ENCODE measurements around the gene PFKL. TPM values are rescaled to one million over a fixed set of nuclear protein-coding genes. Genes with fewer than 3 reads are reported as not detected.

The PFKL gene
- total and polyA plus RNA-seq, 2 of the 8 experiments (the other 6 are each of a cell fraction or from before 2014, with no cell fraction given), result 80.2 to 82.3 TPM

GRCh38 chr21:44269090-44269489 lies 30.8 kb upstream of the PFKL start:
- Histone ChIP-seq H3K27me3 (replicated peaks in 1 of 4; ENCODE audit: control insufficient read depth in 3 of 4, extremely low read depth in 1 of 4, insufficient read depth in 3 of 4, low read length in 3 of 4) (no peaks in the 10 kb centered on the region), H4K8ac (ENCODE audit: extremely low read depth, insufficient read depth, low read length) (no peak overlapping the region), H2AK5ac (ENCODE audit: low read depth, low read length) (no peak overlapping the region), H3K23me2 (ENCODE audit: low read depth, low read length) (no peaks in the 10 kb centered on the region; the same call in 1 of the 2 replicates), H3K9ac (replicated peaks in 1 of 4; ENCODE audit: extremely low read depth in 1 of 4, low read depth in 3 of 4, low read length in 3 of 4) (no peak overlapping the region), H2BK15ac (ENCODE audit: low read length) (no peak overlapping the region), H3K4me2 (ENCODE audit: insufficient read depth in 1 of 2, low read depth in 2 of 2, low read length in 2 of 2) (no peak overlapping the region), H3K18ac (ENCODE audit: extremely low read depth, low read length) (no peak overlapping the region), H3K27ac (ENCODE audit: low read depth, low read length) (no peak overlapping the region), H2BK12ac (ENCODE audit: low read depth, low read length) (no peak overlapping the region), H3K4me3 (ENCODE audit: extremely low read depth in 1 of 4, insufficient read depth in 2 of 4, low read depth in 3 of 4, low read length in 4 of 4) (no peak overlapping the region), H2AFZ (ENCODE audit: low read length) (no peak overlapping the region), H3K56ac (replicated peaks; ENCODE audit: insufficient read length, low read depth, low read length) (no peak overlapping the region), H2BK120ac (replicated peaks; ENCODE audit: low read depth, low read length) (no peak overlapping the region), H3K4me1 (replicated peaks in 1 of 4; ENCODE audit: control insufficient read depth in 3 of 4, insufficient read depth in 4 of 4, low read length in 3 of 4) (no peaks in the 10 kb centered on the region; a peak in 2 of 7 replicates), H4K20me1 (replicated peaks in 1 of 2; ENCODE audit: control insufficient read depth in 1 of 2, insufficient read depth in 2 of 2, low read length in 2 of 2) (no peaks in the 10 kb centered on the region), H2BK20ac (ENCODE audit: low read length) (no peak overlapping the region), H3K14ac (ENCODE audit: insufficient read length) (no peak overlapping the region), H3K79me2 (ENCODE audit: control insufficient read depth in 1 of 2, insufficient read depth in 2 of 2, low read length in 2 of 2) (no peaks in the 10 kb centered on the region), H2BK5ac (ENCODE audit: low read depth, low read length) (no peak overlapping the region), H3K9me3 (ENCODE audit: insufficient read depth in 2 of 2, low read depth in 1 of 2, low read length in 1 of 2) (no peaks in the 10 kb centered on the region), H3K23ac (ENCODE audit: insufficient read length) (no peak overlapping the region), H3K79me1 (ENCODE audit: low read depth, low read length) (no peaks in the 10 kb centered on the region), H4K91ac (replicated peaks; ENCODE audit: insufficient read length, low read length) (no peak overlapping the region), H4K5ac (ENCODE audit: insufficient read length, low read depth, low read length) (no peak overlapping the region), H3K36me3 (ENCODE audit: control insufficient read depth in 2 of 4, insufficient read depth in 4 of 4, low read length in 3 of 4) (no peaks in the 10 kb centered on the region), H3K4ac (replicated peaks; ENCODE audit: insufficient read length, low read depth, low read length) (no peak overlapping the region)
- 87% methylated on average over 8 of the region's 8 CpGs; no CpG with 5 or more reads in 1 of the 2 experiments for WGBS, 2 experiments (ENCODE audit: extremely low coverage in 1 of 2, insufficient coverage in 1 of 2, insufficient read length in 1 of 2, insufficient replicate concordance in 2 of 2, low coverage in 1 of 2, low lambda C conversion rate in 2 of 2, missing lambda C conversion rate in 1 of 2)
- DNase-seq (ENCODE audit: low read depth in 1 of 2, low spot score in 2 of 2) (no peak), FAIRE-seq (no peak)
- ChIA-PET POLR2A (ENCODE audit: partially characterized antibody) (interaction anchor here (0.7 to 1.0 kb wide), 3 partner anchors 13 to 219 kb away, joined by 3 to 4 read pairs (median 3); no protein-coding TSS in a partner anchor), CTCF (ENCODE audit: partially characterized antibody) (interaction anchor here (0.7 to 2.3 kb wide), 3 partner anchors 10 to 18 kb away, joined by 3 to 11 read pairs (median 3); partner anchors contain the start of gene AIRE)
- TF ChIP-seq SUZ12 (IDR thresholded peaks at IDR 0.05; ENCODE audit: low read length), result no peak
- TF ChIP-seq TEAD4 (IDR thresholded peaks at IDR 0.05; ENCODE audit: low read depth, low read length), result no peak
- no peak for TF ChIP-seq SP1 (IDR thresholded peaks at IDR 0.05; ENCODE audit: low read depth, low read length)

Data from H1 (cell line).